ENCODE results near the gene DUSP23. TPM values are rescaled to one million over a fixed set of nuclear protein-coding genes. Genes with fewer than 3 reads are reported as not detected.

Gene DUSP23
- total RNA-seq, 4 donors from 2014 or later = 66.8 to 103 (median 74.2) TPM

DNA sequence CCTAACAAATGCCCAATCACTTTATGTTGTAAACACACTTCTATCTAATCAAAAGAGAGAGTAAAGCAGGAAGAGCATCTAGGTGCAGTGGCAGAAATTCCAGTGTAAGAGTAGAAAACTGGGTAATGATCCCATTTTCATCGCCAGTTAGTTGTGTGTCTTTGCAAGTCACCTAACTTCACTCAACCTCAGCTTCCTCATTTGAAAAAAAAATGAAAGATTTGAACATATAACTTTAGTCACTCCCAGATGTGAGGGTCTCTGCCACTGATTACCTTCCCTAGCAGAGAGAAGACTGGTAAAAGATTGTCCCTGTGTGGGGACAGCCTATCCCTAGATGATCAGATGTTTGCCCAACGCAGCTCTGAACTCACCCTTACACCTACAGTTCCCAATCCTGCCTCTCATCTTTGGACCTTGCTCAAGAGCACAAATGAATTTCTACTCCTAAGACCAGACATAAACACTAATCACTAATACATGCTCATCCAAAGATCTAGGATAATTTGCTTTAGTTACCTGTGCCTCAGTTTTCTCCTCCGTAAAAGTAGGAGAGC is 25.2 kb upstream of the DUSP23 start:
- Histone ChIP-seq H3K4me3 (no peak overlapping the region), H3K27ac (no peak overlapping the region), H3K9me3 (no peaks in the 10 kb centered on the region), H3K36me3 (no peaks in the 10 kb centered on the region), H3K27me3 (no peaks in the 10 kb centered on the region), H3K4me1 (peaks cover 0 to 3% (median 0%) of the 10 kb centered on the region in 4 donors)
- no peak for DNase-seq
- TF ChIP-seq, protein P1, sequence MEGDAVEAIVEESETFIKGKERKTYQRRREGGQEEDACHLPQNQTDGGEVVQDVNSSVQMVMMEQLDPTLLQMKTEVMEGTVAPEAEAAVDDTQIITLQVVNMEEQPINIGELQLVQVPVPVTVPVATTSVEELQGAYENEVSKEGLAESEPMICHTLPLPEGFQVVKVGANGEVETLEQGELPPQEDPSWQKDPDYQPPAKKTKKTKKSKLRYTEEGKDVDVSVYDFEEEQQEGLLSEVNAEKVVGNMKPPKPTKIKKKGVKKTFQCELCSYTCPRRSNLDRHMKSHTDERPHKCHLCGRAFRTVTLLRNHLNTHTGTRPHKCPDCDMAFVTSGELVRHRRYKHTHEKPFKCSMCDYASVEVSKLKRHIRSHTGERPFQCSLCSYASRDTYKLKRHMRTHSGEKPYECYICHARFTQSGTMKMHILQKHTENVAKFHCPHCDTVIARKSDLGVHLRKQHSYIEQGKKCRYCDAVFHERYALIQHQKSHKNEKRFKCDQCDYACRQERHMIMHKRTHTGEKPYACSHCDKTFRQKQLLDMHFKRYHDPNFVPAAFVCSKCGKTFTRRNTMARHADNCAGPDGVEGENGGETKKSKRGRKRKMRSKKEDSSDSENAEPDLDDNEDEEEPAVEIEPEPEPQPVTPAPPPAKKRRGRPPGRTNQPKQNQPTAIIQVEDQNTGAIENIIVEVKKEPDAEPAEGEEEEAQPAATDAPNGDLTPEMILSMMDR (IDR thresholded peaks at IDR 0.05) = no peak
- no peak for TF ChIP-seq POLR2A (IDR thresholded peaks at IDR 0.05)

DNA sequence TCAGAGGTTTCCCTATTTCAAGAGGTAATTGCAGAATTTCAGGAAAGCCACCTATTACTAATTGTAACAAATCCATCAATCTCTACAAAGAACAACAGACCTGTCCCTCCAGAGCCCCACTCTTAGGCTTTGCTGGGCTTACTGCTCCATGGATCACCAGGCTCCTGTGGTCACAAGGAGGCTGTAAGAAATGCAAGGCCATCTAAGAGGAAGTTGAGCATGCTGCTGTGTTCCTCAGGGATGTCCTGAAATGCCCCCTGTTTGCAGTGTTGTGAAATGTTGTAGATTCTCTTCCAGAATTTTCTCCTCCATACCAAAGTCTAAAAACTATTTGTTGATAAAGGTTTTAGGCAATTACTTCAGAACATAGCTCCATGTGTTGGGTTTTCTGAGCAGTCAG is 24.4 kb upstream of the DUSP23 start:
- Histone ChIP-seq H3K27me3 (no peaks in the 10 kb centered on the region), H3K9me3 (no peaks in the 10 kb centered on the region), H3K36me3 (no peaks in the 10 kb centered on the region), H3K4me3 (no peak overlapping the region), H3K27ac (no peak overlapping the region), H3K4me1 (peaks cover 0 to 3% (median 0%) of the 10 kb centered on the region in 4 donors)
- no peak for DNase-seq
- TF ChIP-seq, protein P1 (IDR thresholded peaks at IDR 0.05) = no peak
- no peak for TF ChIP-seq POLR2A (IDR thresholded peaks at IDR 0.05)

DNA sequence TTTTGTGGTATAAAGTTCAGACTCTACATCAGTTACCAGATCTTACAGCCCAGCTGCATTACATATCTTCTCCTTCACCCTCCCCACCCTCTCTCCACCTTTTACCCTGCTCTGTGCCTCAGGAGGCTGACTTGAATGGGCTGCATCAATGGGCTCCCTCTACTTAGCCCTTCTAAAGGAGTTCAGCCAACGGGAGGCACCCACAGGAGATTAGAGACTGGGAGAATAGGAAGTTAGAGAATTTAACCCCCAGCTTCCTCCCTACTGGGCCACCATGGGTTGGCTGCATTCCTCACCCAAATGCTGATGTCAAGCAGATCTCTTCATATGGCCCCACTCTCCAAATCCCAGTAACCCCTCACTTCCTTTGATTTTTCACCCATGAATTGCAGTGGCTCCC is 17.1 kb upstream of the DUSP23 start:
- no peaks in the 10 kb centered on the region for H3K4me1 ChIP-seq
- no peak for DNase-seq
- no peaks in the 10 kb centered on the region for H3K27me3 ChIP-seq
- no peaks in the 10 kb centered on the region for H3K36me3 ChIP-seq
- H3K27ac ChIP-seq = no peak overlapping the region
- no peaks in the 10 kb centered on the region for H3K9me3 ChIP-seq
- TF ChIP-seq, protein P1 (IDR thresholded peaks at IDR 0.05) = no peak
- TF ChIP-seq POLR2A (IDR thresholded peaks at IDR 0.05) = no peak
- no peak overlapping the region for H3K4me3 ChIP-seq

DNA sequence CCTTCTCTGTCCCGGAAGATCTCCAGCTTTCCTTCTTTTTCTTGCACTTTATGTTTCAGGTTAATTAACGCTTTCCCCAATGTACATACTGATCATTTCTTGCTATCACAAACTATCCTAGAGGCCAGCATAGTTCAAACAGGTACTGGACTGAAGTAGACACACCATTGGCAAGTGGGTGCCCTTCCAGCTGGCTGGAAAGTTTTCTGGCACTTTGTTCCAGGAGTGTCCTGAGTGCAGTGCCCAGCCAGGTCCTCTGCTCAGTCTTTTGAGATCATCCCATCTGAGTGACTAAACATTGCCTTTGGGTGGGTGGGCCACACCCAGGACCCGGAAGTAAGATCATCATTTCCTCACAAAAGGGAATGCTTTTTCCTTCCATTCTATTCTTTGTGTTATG is 15.0 kb upstream of the DUSP23 start:
- H3K4me3 ChIP-seq = no peak overlapping the region
- H3K27ac ChIP-seq = no peak overlapping the region
- TF ChIP-seq, protein P1 (IDR thresholded peaks at IDR 0.05) = no peak
- TF ChIP-seq POLR2A (IDR thresholded peaks at IDR 0.05) = no peak
- no peaks in the 10 kb centered on the region for H3K36me3 ChIP-seq
- H3K9me3 ChIP-seq = no peaks in the 10 kb centered on the region
- no peaks in the 10 kb centered on the region for H3K27me3 ChIP-seq
- no peak for DNase-seq
- no peaks in the 10 kb centered on the region for H3K4me1 ChIP-seq

DNA sequence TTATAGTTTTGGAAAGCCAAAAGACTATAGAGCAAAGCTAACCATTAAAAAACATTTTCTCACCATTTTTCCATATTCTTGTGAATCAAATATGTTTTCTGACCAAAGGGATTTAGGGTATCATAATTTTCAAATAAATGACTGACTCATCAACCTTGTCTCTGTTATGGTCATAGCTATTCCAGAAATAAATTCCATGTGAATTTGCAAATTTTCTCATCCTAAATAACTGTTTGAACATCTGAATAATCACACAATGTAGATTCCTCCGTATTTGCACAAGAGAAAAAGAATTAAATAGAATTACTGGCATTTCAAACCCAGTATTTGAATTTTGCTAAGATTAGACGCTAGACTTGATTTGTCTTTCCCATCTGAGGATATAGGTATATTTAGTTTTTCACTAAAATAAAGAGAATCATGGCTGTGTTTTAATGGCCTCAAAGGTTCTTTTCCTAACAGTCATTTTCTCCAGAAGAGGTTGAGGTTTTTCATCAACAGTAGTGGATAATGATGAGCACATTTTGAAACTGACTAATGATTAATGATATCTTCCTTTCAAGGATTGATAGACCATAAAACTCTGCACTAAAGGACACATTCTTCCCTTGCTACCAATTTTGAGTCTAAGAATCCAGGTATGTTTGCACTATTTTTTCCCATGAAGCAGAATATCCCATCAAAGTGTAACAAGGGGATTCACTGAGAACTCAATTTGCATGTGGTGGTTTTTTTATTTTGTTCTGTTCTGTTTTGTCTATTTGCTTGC is 9.5 kb upstream of the DUSP23 start:
- TF ChIP-seq, protein P1 (IDR thresholded peaks at IDR 0.05) = no peak
- no peak for TF ChIP-seq POLR2A (IDR thresholded peaks at IDR 0.05)
- Histone ChIP-seq H3K36me3 (no peaks in the 10 kb centered on the region), H3K9me3 (no peaks in the 10 kb centered on the region), H3K4me1 (no peaks in the 10 kb centered on the region), H3K4me3 (no peak overlapping the region), H3K27ac (no peak overlapping the region), H3K27me3 (no peaks in the 10 kb centered on the region)
- DNase-seq = no peak

Data from Peyer's patch (tissue), 4 donors.